ENCODE measurements around the gene ESPN.

DNA sequence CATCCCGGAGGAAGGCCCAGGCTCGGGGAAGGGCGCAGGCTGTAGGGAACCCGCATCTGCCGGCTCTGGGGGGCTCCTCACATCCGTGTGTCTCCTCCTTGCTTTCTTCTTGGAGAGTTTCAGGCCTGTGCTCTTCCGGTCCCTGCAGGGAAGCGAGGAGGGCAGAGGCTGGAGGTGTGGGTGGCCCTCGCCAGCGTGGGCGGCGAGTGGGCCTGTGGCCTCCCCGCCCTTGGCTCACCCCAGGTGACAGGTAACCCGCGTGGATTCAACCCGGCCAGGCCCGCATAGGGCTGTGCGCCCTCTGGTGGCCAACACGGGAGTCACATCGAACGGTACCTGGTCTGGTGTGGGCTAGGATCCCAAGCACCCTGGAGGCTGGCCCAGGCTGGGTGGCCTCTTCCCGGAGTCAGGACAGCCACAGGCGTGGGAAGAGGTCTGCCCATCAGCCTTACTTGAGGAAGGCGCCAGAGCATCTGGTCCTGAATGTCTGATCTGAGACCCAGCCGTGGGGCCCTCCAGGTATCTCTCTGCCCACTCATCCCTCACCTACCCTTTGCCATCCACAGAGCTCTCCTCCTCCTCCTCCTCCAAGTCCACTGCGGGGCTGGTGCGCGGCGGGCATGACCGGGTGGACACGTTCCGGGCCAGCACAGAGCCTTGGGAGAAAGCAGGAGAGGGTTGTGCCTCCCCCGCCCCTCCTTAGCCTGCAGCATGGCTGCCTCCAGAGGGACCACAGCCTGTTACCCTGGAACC lies 51.0 kb downstream of the ESPN start:
- no peak for TF ChIP-seq MZF1 (tag by site-specific recombination; IDR thresholded peaks at IDR 0.05; ENCODE audit: borderline replicate concordance)
- peak; percentile 84 for TF ChIP-seq CTCF (tag by site-specific recombination; IDR thresholded peaks at IDR 0.05)
- TF ChIP-seq, protein P1, sequence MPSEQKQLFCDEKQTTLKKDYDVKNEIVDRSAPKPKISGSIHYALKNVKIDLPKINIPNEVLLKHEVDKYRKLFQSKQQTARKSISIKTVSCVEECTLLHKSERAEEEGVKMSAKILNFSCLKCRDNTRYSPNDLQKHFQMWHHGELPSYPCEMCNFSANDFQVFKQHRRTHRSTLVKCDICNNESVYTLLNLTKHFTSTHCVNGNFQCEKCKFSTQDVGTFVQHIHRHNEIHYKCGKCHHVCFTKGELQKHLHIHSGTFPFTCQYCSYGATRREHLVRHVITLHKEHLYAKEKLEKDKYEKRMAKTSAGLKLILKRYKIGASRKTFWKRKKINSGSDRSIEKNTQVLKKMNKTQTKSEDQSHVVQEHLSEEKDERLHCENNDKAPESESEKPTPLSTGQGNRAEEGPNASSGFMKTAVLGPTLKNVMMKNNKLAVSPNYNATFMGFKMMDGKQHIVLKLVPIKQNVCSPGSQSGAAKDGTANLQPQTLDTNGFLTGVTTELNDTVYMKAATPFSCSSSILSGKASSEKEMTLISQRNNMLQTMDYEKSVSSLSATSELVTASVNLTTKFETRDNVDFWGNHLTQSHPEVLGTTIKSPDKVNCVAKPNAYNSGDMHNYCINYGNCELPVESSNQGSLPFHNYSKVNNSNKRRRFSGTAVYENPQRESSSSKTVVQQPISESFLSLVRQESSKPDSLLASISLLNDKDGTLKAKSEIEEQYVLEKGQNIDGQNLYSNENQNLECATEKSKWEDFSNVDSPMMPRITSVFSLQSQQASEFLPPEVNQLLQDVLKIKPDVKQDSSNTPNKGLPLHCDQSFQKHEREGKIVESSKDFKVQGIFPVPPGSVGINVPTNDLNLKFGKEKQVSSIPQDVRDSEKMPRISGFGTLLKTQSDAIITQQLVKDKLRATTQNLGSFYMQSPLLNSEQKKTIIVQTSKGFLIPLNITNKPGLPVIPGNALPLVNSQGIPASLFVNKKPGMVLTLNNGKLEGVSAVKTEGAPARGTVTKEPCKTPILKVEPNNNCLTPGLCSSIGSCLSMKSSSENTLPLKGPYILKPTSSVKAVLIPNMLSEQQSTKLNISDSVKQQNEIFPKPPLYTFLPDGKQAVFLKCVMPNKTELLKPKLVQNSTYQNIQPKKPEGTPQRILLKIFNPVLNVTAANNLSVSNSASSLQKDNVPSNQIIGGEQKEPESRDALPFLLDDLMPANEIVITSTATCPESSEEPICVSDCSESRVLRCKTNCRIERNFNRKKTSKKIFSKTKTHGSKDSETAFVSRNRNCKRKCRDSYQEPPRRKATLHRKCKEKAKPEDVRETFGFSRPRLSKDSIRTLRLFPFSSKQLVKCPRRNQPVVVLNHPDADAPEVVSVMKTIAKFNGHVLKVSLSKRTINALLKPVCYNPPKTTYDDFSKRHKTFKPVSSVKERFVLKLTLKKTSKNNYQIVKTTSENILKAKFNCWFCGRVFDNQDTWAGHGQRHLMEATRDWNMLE (tag by site-specific recombination; conservative IDR thresholded peaks at IDR 0.05; ENCODE audit: low read depth) = no peak
- no peak for TF ChIP-seq ZBTB49 (tag by site-specific recombination; IDR thresholded peaks at IDR 0.05; ENCODE audit: low read depth)
- TF ChIP-seq ZNF791 (tag by site-specific recombination; IDR thresholded peaks at IDR 0.05) = no peak
- TF ChIP-seq ZBTB17 (tag by site-specific recombination; IDR thresholded peaks at IDR 0.05) = no peak
